Ovary (tissue), 3 donors: ENCODE results near the gene PRDM16.

Source experiments
- CTCF ChIP-seq, 3 donors: fragments of 450-650 bp in 2 of 3; fragments of 200-600 bp in 1 of 3; IDR thresholded peaks; one replicate each; pipeline versions ENCODE4 v1.5.1 to v1.8.0; 2016 to 2022; ENCODE audit warnings: antibody characterized with exemption in 3 of 3, mild to moderate bottlenecking in 1 of 3
- EP300 ChIP-seq: sonication (generic); formaldehyde crosslinking; IDR thresholded peaks from one replicate; pipeline ENCODE4 v1.6.1; 2017; ENCODE audit warnings: antibody characterized with exemption
- POLR2A ChIP-seq: fragments of 450-650 bp; IDR thresholded peaks from one replicate; pipeline ENCODE4 v1.6.1; 2017; ENCODE audit warnings: antibody characterized with exemption, mild to moderate bottlenecking, moderate library complexity
- donor health status: DM: no; HTN: no; CAD: no.

GRCh38 chr1:3456449-3456963 is 387.5 kb downstream of the PRDM16 start:
- TF ChIP-seq POLR2A (no peak), CTCF (IDR thresholded peaks at IDR 0.05) (no peak), EP300 (no peak)
